HG02884 (cell line): ENCODE data around the gene SFXN4.
A peak's percentile ranks its signal among the peaks of the same experiment; 100 is the strongest.
"Not testable (repeated sequence)": the region's sequence is repeated elsewhere in the genome, so short reads cannot be mapped to it uniquely, and the experiment has no call there.

ENCODE experiments used
- ATAC-seq: cut with Tn5 transposase; IDR thresholded peaks from one replicate; pipeline ENCODE4 v1.9.1; 2021; ENCODE audit warnings: mild to moderate bottlenecking, moderate library complexity; ENCODE audit not compliant: unreplicated experiment

The SFXN4 gene

DNA sequence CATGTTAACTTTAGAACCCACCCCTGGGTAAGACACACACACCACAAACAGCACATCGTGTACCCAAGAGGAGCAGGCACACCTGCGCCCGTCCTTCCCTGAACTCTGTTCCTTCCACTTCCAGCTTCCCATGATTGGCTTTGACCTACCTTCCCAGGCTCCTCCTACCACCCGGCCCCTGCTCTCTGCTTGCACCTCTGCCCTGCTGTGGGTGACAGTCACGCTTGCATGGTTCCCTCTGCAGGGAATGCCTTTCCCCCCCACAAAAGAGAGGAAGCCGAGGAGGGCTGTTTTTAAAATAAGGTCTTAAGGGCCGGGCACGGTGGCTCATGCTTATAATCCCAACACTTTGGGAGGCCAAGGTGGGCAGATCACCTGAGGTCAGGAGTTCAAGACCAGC is 16.4 kb downstream of the SFXN4 start:
- ATAC-seq: no peak

DNA sequence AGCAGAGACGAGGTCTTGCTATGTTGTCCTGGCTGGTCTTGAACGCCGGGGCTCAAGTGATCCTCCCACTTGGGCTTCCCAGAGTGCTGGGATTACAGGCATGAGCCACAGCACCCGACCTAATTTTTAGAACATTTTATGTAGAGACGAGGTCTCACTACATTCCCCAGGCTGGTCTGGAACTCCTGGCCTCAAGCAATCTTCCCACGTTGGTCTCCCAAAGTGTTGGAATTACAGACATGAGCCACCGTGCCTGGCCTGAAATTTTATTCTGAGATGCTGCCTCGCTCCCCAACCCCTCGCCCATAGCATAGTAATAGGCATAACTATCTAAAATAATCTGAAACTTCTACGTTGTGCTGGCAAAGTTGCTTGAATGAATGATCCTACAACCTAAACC is 21.9 kb downstream of the SFXN4 start:
- ATAC-seq: no peak

DNA sequence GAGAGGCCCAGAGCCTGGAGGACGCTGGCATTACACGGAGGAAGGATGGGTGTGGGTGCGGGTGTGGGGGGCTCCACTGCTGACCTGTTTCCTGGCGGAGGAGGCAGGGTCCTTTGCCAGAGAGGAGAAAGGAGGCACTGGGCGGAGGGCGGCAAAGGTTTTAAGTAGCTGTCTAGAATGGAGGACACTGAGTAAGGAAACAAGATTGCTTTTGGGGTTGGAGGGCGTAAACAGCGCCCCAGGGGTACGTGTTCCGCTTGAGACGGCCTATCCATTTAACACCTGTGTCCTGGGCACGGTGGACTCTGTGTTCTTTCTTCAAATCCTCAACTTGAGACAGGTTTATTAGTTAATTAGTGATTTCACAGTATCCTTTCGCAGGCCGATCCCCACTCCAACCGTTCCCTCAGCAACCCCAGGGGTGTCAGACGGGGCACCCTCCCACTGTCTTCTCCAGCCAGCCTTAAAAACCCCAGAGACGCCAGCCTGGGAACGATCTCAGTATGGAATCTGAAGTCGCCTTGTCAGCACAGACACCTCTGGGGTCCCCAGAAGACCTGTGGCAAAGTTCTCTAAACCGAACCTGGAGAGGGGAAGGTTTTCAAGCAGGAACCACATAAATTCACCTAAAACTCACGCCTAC is 24.8 kb downstream of the SFXN4 start:
- no peak for ATAC-seq

DNA sequence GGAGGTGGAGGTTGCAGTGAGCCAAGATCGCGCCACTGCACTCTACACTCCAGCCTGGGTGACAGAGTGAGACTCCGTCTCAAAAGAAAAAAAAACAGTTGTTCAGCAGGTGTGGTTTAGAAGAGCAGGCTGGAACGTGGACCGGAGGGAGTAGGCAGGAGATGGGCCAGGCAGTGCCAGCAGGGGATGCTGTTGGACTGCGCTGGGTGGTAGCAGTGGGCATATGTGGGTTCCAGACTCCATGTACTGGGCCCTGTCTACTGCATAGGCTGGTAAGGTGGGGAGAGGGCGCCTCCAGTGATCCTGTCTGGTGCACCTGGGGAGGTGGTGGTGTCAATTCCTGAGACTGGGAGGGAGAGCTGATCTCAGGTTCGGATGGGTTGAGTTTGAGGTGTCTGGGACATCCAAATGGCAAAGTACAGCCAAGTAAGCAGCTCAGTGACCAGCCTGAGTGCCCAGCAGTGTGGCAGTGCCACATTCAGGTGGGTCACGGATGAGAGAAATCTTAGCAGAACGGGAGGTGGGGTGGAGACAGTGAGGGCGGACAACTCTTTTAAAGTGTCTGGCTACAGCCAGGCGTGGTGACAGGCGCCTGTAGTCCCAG is 25.9 kb downstream of the SFXN4 start:
- ATAC-seq: no peak

DNA sequence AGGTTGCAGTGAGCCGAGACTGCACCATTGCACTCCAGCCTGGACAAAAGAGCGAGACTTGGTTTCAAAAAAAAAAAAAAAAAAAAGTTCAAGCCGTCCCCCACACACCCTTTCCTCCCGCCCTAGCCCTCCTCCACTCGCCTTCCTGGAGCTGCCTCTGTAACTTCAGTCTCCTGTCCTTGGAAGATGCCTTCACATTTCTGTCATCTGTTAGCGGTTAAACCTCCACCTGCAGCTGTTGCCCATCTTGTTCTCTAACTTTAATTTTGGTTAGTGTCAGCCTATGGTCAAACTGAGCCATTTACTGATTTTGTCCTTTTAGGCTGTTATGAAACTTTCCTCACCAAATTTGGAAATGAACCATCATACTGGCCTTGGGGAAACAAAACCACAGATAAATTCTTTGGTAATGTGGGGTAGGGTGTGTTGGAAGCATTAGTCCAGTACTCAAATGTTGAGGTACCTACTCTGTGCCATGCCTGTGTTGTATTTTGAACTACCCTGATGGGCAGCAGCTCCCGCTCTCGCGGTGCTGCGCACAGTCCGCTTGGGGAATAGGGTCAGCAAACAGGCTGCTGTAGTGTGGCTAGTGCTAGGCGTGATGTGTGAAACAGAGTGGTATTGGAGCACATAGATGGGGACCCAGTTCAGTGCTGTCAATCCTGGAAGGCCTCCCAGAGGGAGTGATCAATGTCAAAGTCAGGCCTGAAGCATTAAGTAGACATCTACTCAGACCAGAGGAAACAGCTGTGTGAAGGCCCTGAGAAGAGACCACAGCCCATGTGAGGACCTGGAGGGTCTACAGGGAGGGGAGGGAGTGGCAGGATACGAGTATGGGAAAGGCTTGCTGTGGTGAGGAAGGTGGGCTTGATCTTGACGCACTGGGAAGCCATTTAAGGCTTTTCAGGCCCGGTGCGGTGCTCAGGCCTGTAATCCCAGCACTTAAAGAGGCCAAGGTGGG is 26.9 kb downstream of the SFXN4 start:
- ATAC-seq: no peak

DNA sequence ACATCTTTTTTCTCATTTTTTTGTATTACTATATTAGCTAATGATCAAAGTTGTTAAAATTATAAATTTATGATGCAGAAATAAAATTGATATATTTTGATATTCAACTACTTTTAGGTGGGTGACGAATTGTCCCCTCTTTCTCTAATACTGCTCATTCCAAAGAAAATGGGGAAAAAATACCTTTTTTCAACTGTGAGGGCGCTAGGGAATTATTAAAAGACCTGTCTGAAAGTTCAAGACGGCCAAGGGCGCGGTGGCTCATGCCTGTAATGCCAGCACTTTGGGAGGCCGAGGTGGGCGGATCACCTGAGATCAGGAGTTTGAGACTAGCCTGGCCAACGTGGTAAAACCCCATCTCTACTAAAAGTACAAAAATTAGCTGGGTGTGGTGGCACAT is 27.6 kb downstream of the SFXN4 start:
- not testable (repeated sequence) for ATAC-seq

DNA sequence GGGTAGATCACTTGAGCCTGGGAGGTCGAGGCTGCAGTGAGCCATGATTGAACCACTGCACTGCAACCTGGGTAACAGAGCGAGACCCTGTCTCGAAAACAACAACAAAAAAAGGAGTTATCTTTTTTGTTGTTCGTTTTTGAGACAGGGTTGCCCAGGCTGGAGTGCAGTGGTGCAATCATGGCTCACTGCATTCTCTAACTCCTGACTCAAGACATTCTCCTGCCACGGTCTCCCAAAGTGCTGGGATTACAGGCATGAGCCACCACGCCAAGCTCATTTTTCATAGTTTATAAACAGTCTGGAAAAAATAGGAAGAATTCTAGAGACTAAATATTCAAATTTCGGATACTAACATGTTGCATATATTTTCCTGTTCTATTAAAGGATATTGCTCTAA is 29.4 kb downstream of the SFXN4 start:
- no peak for ATAC-seq

DNA sequence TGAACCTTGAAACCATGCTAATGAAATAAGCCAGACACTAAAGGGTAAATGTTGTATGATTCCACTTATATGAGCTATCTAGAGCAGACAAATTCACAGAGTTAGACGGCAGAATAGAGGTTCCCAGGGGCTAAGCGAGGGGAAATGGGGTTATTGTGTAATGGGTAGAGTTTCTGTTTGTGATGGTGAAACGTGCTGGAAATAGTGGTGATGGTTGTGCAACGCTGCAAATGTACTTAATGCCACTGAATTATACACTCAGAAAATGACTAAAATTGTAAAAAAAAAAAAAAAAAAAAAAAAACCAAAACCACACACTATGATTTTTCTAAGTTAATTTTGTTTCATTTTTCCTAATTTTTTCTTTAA is 30.0 kb downstream of the SFXN4 start:
- ATAC-seq: no peak

DNA sequence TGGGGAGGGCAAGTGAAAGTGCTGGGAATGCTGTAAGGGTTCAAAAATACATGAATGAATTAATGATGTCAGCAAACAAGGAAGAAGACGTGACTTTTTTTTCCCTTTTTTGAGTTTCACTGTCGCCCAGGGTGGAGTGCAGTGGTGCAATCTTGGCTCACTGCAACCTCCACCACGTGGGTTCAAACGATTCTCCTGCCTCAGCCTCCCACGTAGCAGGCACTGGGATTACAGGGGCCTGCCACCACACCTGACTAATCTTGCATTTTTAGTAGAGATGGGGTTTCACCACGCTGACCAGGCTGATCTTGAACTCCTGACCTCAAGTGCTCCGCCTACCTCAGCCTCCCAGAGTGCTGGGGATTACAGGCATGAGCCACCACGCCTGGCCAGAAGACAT is 31.6 kb downstream of the SFXN4 start:
- no peak for ATAC-seq

DNA sequence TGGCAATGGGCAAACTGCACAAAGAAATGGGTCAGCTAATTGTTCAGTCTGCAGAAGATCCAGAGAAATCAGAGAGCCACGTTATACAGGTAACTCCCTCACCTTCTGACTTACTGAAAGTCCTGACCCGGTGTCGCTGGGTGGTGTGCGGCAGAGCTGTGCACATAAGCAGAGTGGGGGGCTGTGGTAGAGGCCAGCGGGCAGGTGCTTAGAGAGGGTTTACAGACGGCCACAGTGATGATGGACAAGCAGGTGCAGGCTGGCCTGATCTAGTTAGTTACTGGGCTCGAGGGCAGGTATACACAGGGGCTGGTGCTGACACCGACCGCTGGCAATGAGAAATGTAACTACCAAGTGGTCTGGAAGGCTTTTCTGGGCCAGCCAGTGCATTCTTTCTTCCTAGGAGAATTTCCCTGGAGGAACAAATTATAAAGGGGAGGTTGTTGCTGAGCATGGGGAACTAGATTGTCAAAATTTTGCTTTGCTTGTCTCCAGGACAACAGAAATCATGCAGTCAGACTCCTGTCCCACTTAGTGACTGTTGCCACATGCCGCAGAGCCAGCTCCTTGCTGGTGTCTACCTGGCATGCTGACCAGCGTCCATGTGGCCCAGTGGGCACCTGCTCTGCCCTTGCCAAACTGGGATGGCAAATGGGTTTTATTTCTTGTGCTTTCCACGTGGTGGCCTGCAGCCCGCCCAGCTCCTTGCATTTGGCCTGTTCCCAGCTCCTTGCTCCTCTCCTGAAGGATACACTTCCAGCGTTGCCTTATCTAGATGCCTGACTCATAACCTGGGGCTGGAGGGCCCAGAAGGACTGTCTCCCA is 32.8 kb downstream of the SFXN4 start:
- ATAC-seq: no peak

DNA sequence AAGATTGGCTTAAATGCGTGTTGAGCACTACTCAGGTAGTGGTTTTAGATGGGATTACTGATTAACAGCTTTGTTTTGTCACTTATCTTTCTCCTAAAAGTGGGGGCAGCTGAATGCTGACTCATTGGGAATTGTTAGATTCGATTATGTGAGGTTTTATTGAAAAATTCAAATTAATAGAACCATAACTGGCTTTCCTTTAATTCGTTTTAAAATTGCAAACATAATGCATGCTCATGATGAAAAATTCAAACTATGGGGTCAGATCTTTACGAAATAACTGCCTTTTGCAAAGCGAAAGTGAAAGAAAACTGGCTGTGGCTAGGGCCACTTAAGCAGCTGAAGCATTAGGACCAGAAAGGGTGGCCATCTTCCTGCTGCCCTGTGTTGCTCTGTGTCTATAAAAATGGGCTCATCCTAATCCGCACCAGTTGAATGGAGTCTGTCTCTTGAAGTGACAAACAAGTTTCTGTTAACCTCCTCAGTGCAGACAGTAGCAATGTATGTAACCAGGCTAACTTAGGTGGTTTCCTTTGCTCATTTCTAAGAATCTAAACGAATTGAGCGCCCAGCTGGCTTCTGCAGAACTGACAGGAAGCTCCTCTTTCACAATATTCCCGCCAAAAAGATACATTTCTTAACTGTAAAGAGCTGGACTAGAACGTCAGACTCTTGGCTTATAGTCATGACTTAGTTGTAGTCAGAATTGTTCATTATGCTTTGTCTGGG is 33.8 kb downstream of the SFXN4 start:
- peak; percentile 77 for ATAC-seq

DNA sequence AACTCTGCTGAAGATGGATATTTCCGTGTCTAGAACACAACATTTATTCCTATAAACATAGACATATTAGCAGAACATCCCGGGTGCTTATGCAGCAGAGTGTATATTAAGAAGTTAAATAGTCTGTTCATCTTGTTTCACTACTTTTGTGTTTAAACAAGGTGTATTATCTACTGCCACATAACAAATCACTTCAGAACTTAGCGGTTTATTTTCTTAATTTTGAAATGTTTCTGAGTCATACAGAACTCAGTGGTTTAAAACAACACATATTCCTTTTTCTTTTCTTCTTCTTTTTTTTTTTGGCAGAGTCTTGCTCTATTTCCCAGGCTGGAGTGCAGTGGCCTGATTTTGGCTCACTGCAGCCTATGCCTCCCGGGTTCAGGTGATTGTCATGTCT is 35.8 kb downstream of the SFXN4 start:
- ATAC-seq: no peak

DNA sequence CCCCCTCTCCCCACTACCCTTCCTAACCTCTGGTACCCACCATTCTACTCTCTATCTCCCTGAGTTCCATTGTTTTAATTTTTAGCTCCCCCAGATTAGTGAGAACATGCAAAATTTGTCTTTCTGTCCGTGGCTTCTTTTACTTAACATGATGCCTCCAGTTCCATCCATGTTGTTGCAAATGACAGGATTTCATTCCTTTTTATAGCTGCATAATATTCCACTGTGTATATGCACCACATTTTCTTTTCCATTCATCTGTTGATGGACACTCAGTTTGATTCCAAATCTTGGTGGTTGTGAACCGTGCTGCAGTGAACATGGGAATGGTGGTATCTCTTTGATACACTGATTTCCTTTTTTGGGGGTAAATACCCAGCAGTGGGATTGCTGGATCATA is 39.6 kb downstream of the SFXN4 start:
- ATAC-seq: no peak

DNA sequence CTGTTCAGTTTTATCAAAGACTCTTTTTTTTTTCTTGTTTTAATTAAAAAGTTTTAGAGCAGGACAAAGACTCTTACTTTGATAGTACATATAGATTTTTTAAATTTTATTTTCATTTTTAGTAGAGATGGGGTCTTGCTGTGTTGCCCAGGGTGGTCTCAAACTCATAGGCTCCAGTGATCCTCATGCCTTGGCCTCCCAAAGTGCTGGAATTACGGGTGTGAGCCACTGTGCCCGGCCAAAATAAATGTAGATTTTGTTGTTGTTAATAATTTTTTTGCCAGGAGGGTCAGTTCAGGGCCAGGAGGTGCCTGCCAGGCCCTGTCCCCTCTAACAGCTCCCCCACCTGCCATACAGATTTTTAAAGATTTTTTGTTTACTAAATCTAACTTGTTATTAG is 44.6 kb downstream of the SFXN4 start:
- no peak for ATAC-seq

DNA sequence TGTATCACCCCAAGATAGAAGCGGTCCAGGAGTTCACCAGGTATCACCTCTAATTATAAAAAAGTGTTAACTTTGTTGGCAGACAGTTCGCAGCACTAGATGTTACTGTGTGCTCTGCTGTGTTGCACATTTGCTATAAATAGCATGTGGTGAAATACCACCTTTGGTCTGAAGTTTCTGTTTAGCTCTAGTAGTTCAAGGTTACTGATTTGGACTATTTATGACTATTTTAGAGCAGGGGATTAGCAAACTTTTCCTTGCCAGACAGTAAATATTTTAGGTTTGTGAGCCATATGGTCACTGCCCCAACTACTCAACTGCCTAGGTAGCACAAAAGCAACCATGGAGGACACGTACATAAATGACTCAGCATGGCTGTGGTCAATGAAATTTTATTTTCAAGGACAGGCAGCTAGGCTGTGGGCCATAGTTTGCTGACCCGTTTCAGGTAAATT is 45.1 kb downstream of the SFXN4 start:
- peak; percentile 85 for ATAC-seq

DNA sequence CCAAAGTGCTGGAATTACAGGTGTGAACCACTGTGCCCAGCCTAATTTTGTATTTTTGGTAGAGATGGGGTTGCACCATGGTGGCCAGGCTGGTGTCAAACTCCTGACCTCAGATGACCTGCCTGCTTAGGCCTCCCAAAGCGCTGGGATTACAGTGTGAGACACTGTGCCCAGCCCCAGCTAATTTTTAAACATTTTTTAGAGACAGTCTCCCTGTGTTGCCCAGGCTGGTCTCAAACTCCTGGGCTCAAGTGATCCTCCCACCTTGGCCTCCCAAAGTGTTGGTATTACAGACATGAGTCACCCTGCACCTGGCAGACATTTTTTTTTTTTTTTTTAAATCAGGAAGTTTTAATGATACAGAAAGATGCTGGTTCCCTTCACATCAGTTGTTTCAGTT is 46.1 kb downstream of the SFXN4 start:
- no peak for ATAC-seq

DNA sequence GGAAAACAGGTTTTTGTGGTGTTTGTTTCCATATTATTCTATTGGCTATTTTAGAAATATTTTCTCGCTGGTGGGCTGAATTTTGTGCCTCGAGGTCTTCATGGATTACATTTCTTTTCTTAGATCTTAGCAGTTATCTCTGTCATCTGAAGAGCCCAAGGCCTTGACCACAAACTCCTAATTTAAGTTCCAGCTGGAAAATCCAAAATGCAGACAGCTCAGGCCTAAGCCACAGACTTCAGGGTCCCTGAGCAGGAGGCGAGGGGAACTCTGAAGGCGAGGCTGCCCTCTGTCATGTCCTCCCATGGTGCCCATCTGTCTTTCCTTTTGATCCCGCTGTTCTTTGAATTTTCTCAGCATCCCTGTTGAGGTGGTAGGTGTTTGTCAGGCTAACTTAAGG is 47.3 kb downstream of the SFXN4 start:
- ATAC-seq: no peak

DNA sequence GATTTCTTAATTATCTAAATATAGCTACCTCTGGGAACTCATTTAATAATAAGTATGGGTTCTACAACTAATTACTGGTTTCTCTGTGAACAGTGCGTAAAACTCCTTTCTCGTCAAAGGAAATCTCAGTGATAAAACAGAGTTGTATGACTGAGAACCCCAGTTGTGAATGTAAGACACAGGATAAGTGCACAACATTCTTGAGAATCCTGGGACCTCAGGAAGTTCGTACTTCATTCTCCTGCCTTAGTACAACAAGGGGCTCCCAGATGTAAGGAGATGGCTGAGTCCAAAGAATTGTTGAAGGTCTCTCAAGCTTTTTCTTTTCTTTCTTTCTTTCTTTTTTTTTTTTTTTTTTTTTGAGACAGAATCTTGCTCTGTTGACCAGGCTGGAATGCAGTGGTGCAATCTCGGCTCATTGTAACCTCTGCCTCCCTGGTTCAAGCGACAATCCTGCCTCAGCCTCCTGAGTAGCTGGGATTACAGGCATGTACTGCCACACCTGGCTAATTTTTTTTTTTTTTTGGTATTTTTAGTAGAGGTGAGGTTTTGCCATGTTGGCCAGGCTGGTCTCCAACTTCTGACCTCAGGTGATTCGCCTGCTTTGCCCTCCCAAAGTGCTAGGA is 49.1 kb downstream of the SFXN4 start:
- no peak for ATAC-seq

DNA sequence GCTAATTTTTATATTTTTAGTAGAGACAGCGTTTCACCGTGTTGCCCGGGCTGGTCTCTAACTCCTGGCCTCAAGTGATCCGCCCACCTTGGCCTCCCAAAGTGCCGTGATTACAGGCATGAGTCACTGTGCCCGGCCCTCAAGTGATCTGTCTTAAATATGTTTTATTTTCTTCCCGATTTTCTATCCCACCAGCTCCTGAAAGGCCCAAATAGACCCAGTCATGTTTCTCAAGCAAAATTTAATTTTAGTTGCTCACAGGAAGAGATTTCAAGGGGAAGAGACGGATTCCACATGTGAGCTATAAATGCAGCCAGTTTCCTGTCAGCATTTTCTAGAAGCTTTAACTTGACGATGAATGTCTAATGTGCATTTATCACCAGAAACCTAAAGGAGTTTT is 49.6 kb downstream of the SFXN4 start:
- ATAC-seq: no peak
